ENCODE results near the gene GJC1.

- TF ChIP-seq CTCF (IDR thresholded peaks at IDR 0.05) (no peak), EP300 (IDR thresholded peaks at IDR 0.05) (no peak)
These were observed 59.7 kb downstream of the GJC1 start for GRCh38 chr17:44770166-44770925.

Measured in tibial nerve (tissue), 4 donors.